Panc1 (cell line): ENCODE measurements around the gene MTO1.

Experiments used
- POLR2AphosphoS5 ChIP-seq: IDR thresholded peaks from 2 replicates; pipeline ENCODE4 v1.6.1; 2012; ENCODE audit warnings: mild to moderate bottlenecking, low read depth, low read length, moderate library complexity
- SIN3A ChIP-seq: IDR thresholded peaks from 2 replicates; pipeline ENCODE4 v1.6.1; 2012; ENCODE audit warnings: low read depth, mild to moderate bottlenecking, low read length, moderate library complexity, borderline replicate concordance; ENCODE audit not compliant: insufficient read depth
- TCF7L2 ChIP-seq: IDR thresholded peaks from 2 replicates; pipeline ENCODE4 v1.6.1; 2011; ENCODE audit warnings: mild to moderate bottlenecking, low read depth, low read length, inconsistent platforms
- TF ChIP-seq, protein P1 (sequence below): fragments of 450-650 bp; IDR thresholded peaks from 2 replicates; pipeline ENCODE4 v1.5.1; 2017; ENCODE audit warnings: mild to moderate bottlenecking
- TF ChIP-seq, protein P2 (sequence below), 2 experiments: IDR thresholded peaks; 2 replicates each; pipeline ENCODE4 v1.6.1; 2011 to 2012; ENCODE audit warnings: low read depth in 2 of 2, control low read depth in 1 of 2, low read length in 1 of 2, mild to moderate bottlenecking in 1 of 2, moderate library complexity in 1 of 2; ENCODE audit not compliant: insufficient read depth in 1 of 2

DNA sequence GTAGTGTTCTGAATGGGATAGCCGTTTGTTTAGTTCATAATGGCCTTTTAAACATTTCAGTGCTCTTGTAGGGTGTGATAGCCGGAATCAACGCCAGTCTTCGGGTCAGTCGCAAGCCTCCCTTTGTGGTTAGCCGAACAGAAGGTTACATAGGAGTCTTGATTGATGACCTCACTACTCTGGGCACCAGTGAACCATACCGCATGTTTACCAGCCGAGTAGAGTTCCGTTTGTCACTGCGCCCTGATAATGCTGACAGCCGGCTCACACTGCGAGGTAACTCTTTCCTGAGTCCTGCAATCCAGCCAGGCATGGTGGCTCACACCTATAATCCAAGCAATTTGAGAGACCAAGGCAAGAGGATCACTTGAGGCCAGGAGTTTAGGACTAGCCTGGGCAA is 20.4 kb downstream of the MTO1 start:
- TF ChIP-seq, protein P1, sequence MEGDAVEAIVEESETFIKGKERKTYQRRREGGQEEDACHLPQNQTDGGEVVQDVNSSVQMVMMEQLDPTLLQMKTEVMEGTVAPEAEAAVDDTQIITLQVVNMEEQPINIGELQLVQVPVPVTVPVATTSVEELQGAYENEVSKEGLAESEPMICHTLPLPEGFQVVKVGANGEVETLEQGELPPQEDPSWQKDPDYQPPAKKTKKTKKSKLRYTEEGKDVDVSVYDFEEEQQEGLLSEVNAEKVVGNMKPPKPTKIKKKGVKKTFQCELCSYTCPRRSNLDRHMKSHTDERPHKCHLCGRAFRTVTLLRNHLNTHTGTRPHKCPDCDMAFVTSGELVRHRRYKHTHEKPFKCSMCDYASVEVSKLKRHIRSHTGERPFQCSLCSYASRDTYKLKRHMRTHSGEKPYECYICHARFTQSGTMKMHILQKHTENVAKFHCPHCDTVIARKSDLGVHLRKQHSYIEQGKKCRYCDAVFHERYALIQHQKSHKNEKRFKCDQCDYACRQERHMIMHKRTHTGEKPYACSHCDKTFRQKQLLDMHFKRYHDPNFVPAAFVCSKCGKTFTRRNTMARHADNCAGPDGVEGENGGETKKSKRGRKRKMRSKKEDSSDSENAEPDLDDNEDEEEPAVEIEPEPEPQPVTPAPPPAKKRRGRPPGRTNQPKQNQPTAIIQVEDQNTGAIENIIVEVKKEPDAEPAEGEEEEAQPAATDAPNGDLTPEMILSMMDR = no peak
- TF ChIP-seq POLR2AphosphoS5 (no peak), TCF7L2 (no peak), SIN3A (no peak)
- TF ChIP-seq, protein P2, sequence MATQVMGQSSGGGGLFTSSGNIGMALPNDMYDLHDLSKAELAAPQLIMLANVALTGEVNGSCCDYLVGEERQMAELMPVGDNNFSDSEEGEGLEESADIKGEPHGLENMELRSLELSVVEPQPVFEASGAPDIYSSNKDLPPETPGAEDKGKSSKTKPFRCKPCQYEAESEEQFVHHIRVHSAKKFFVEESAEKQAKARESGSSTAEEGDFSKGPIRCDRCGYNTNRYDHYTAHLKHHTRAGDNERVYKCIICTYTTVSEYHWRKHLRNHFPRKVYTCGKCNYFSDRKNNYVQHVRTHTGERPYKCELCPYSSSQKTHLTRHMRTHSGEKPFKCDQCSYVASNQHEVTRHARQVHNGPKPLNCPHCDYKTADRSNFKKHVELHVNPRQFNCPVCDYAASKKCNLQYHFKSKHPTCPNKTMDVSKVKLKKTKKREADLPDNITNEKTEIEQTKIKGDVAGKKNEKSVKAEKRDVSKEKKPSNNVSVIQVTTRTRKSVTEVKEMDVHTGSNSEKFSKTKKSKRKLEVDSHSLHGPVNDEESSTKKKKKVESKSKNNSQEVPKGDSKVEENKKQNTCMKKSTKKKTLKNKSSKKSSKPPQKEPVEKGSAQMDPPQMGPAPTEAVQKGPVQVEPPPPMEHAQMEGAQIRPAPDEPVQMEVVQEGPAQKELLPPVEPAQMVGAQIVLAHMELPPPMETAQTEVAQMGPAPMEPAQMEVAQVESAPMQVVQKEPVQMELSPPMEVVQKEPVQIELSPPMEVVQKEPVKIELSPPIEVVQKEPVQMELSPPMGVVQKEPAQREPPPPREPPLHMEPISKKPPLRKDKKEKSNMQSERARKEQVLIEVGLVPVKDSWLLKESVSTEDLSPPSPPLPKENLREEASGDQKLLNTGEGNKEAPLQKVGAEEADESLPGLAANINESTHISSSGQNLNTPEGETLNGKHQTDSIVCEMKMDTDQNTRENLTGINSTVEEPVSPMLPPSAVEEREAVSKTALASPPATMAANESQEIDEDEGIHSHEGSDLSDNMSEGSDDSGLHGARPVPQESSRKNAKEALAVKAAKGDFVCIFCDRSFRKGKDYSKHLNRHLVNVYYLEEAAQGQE (IDR thresholded peaks at IDR 0.05; ENCODE audit: insufficient read depth in 1 of 2, low read depth in 2 of 2, low read length in 1 of 2) = no peak
